Lower lobe of right lung (tissue), 2 donors: ENCODE data around the gene LIG3. TPM values are rescaled to one million over a fixed set of nuclear protein-coding genes. Genes with fewer than 3 reads are reported as not detected.

Experiments used
- ATAC-seq, 2 donors: fragments of 200-7000 bp; cut with Tn5 transposase; one replicate each; pipeline ENCODE4 v1.9.1; 2020 to 2022; ENCODE audit warnings: mild to moderate bottlenecking in 2 of 2, moderate library complexity in 2 of 2
- DNase-seq: peaks from one replicate; pipeline ENCODE4 v3.0.0-alpha.2; 2020
- H3K27ac ChIP-seq: fragments of 200-600 bp; one replicate; pipeline ENCODE4 v1.8.0; 2022
- H3K27me3 ChIP-seq: fragments of 200-600 bp; one replicate; pipeline ENCODE4 v1.8.0; 2022; ENCODE audit warnings: low read depth
- H3K36me3 ChIP-seq: fragments of 200-600 bp; one replicate; pipeline ENCODE4 v1.8.0; 2022; ENCODE audit warnings: mild to moderate bottlenecking
- H3K4me1 ChIP-seq: fragments of 200-600 bp; one replicate; pipeline ENCODE4 v1.8.0; 2022
- H3K4me3 ChIP-seq: fragments of 200-600 bp; one replicate; pipeline ENCODE4 v1.8.0; 2022; ENCODE audit warnings: mild to moderate bottlenecking
- H3K9me3 ChIP-seq: fragments of 200-600 bp; one replicate; pipeline ENCODE4 v1.8.0; 2022
- CTCF ChIP-seq: fragments of 200-600 bp; IDR thresholded peaks from one replicate; pipeline ENCODE4 v1.8.0; 2022; ENCODE audit warnings: antibody characterized with exemption, mild to moderate bottlenecking
- intact Hi-C: fragments of 100-400 bp; cut with DNase I; formaldehyde crosslinking; loops from one replicate; pipeline ENCODE4 v1.11.0; 2022
- total RNA-seq: library from RNA; stranded (reverse); fragmentation: NEBNext Ultra II Directional; extraction: Animal tissue kit (Norgen Biotek cat#: 25700); gene quantifications from one replicate; pipeline ENCODE4 v1.2.1, GENCODE V29; 2021
- donor health status: DM: no; HTN: yes; CAD: no; lungs with severe emphysema.

LIG3 gene
- total RNA-seq, 1 donor from 2014 or later = 26.6 TPM

- Histone ChIP-seq H3K27me3 (no peaks in the 10 kb centered on the region), H3K27ac (no peak overlapping the region), H3K9me3 (no peaks in the 10 kb centered on the region), H3K4me1 (peaks cover 7% of the 10 kb centered on the region), H3K36me3 (no peaks in the 10 kb centered on the region), H3K4me3 (no peak overlapping the region)
- ATAC-seq = no peak
- TF ChIP-seq CTCF = no peak
- intact Hi-C loops = no loop called here
- DNase-seq = no peak
These were observed 77.1 kb downstream of the LIG3 start for GRCh38 chr17:35057332-35057915.

Other genes starting within 250 kb of the LIG3 start
- 1.5 TPM for gene CCT6B, start 19.1 kb upstream of the LIG3 start, total RNA-seq
- 17.8 TPM for gene ZNF830, start 19.0 kb upstream of the LIG3 start, total RNA-seq
- gene RFFL, start 83.2 kb downstream of the LIG3 start, total RNA-seq = 27.6 TPM
- 13.2 TPM for gene RAD51D, start 139.3 kb downstream of the LIG3 start, total RNA-seq
- not detected for gene FNDC8, start 141.1 kb downstream of the LIG3 start, total RNA-seq
- 9.0 TPM for gene NLE1, start 161.8 kb downstream of the LIG3 start, total RNA-seq
- gene UNC45B, start 167.3 kb downstream of the LIG3 start, total RNA-seq = 0.77 TPM
- gene SLC35G3, start 213.9 kb downstream of the LIG3 start, total RNA-seq = not detected